ENCODE data around the gene FBXW9. TPM values are rescaled to one million over a fixed set of nuclear protein-coding genes. Genes with fewer than 3 reads are reported as not detected.
"Not testable (repeated sequence)": the region's sequence is repeated elsewhere in the genome, so short reads cannot be mapped to it uniquely, and the experiment has no call there.

The FBXW9 gene
- total and polyA plus RNA-seq, 2 of the 4 experiments (the other 2 are of a cell fraction) = 9.5 to 14.2 TPM

GRCh38 chr19:12725612-12726011, 29.2 kb upstream of the FBXW9 start:
- H4K20me1 ChIP-seq (ENCODE audit: insufficient read depth, low read length); H2BK20ac ChIP-seq (ENCODE audit: low read depth, low read length); H3K14ac ChIP-seq (replicated peaks; ENCODE audit: low read depth, low read length); H3K27ac ChIP-seq (ENCODE audit: insufficient read depth, low read length); H3K9ac ChIP-seq (ENCODE audit: low read depth, low read length); H3K23ac ChIP-seq (ENCODE audit: low read depth, low read length); H4K91ac ChIP-seq (ENCODE audit: insufficient read depth, low read depth, low read length); H4K8ac ChIP-seq (ENCODE audit: low read depth in 2 of 2, low read length in 2 of 2); CTCF ChIA-PET; in situ Hi-C loops (cut with MboI; ENCODE audit: low sequenced_read_pairs); intact Hi-C loops (cut with micrococcal nuclease); BruUV-seq (replicated peaks); H3K4me2 ChIP-seq (ENCODE audit: low read depth, low read length); ATAC-seq (ENCODE audit: low read depth); H3K18ac ChIP-seq (ENCODE audit: low read depth, low read length); dilution Hi-C loops (cut with HindIII; ENCODE audit: low sequenced_read_pairs, unreplicated experiment); H2BK5ac ChIP-seq (ENCODE audit: low read depth, low read length, poor library complexity, severe bottlenecking); H3K27me3 ChIP-seq (ENCODE audit: control insufficient read depth, insufficient read depth, low read length); H3K4ac ChIP-seq (ENCODE audit: low read depth, low read length); H3K9me1 ChIP-seq (ENCODE audit: insufficient read depth, low read length); H3K4me3 ChIP-seq (ENCODE audit: insufficient read depth, low read depth, low read length); H2AFZ ChIP-seq (replicated peaks; ENCODE audit: low read length, poor library complexity); H2AK5ac ChIP-seq (ENCODE audit: low read depth, low read length); H3K56ac ChIP-seq (ENCODE audit: extremely low read depth, insufficient read depth, low read length); H2BK120ac ChIP-seq (ENCODE audit: low read depth, low read length); H2AK9ac ChIP-seq (replicated peaks; ENCODE audit: low read depth, low read length, poor library complexity); H2BK15ac ChIP-seq (ENCODE audit: low read depth, low read length); H4K5ac ChIP-seq (ENCODE audit: low read depth, low read length); H3K9me3 ChIP-seq (ENCODE audit: control insufficient read depth, insufficient read depth, low read length); DNase-seq; H3K4me1 ChIP-seq (ENCODE audit: control insufficient read depth, insufficient read depth, low read length): not testable (repeated sequence)
- Histone ChIP-seq H3K36me3 (ENCODE audit: control insufficient read depth, insufficient read depth, low read length) (peaks cover 23% of the 10 kb centered on the region), H3K79me1 (ENCODE audit: low read depth in 1 of 2, low read length in 2 of 2) (peaks cover 12 to 43% of the 10 kb centered on the region in 2 experiments; a peak in 3 of 4 replicates)
- 97% methylated on average over 6 of the region's 10 CpGs; no CpG with 5 or more reads in 1 of the 2 experiments for WGBS, 2 experiments (ENCODE audit: extremely low coverage in 2 of 2, insufficient read length in 1 of 2)
- POLR2A ChIA-PET (ENCODE audit: unreplicated experiment) = interaction anchor here (0.7 kb wide), 1 partner anchor 32 kb away, joined by 16 read pairs; no protein-coding TSS in a partner anchor

Measured in IMR-90 (cell line).